Caco-2 (cell line): ENCODE results near the gene PBLD. TPM values are rescaled to one million over a fixed set of nuclear protein-coding genes. Genes with fewer than 3 reads are reported as not detected.

Experiments
- BruUV-seq: library from RNA; stranded (reverse); fragments of 400-500 nt; replicated peaks from 2 replicates; lab custom pipeline; 2021; lab: Mats Ljungman, UMichigan
- CTCF ChIA-PET: fragments of 300-600 bp; sonication (Branson Sonifier 250); formaldehyde crosslinking; loops from one replicate; lab custom pipeline; 2022; ENCODE audit warnings: antibody characterized with exemption; lab: Charles Lee
- POLR2A ChIA-PET: fragments of 300-600 bp; sonication (Branson Sonifier 250); formaldehyde crosslinking; loops from one replicate; lab custom pipeline; 2022; ENCODE audit warnings: antibody characterized with exemption; lab: Charles Lee
- DNase-seq, 2 experiments: peaks; one replicate each; pipeline versions ENCODE4 v3.0.0 to v3.0.0-alpha.2; 2020 to 2022
- H3K27me3 ChIP-seq: replicated peaks from 2 replicates; pipeline ENCODE4 v1.6.0; 2011; ENCODE audit warnings: low read length; ENCODE audit not compliant: control insufficient read depth, insufficient read depth
- H3K36me3 ChIP-seq: 2 replicates; pipeline ENCODE4 v1.5.1; 2011; ENCODE audit warnings: low read length; ENCODE audit not compliant: control insufficient read depth, insufficient read depth
- H3K4me1 ChIP-seq: fragments of 250-450 bp; sonication (Bioruptor Pico); 2 replicates; pipeline ENCODE4 v1.5.1; 2020; ENCODE audit warnings: mild to moderate bottlenecking
- H3K4me3 ChIP-seq: 2 replicates; pipeline ENCODE4 v1.5.1; 2011; ENCODE audit warnings: low read depth, mild to moderate bottlenecking, control low read depth, low read length
- H3K9me3 ChIP-seq: fragments of 250-450 bp; sonication (Bioruptor Pico); 2 replicates; pipeline ENCODE4 v1.5.1; 2020; ENCODE audit warnings: mild to moderate bottlenecking, moderate library complexity
- H3K27ac Mint-ChIP-seq: one replicate; pipeline ENCODE4 v1.8.0; 2022; ENCODE audit warnings: mixed read lengths; ENCODE audit not compliant: unreplicated experiment
- H3K27me3 Mint-ChIP-seq: one replicate; pipeline ENCODE4 v1.8.0; 2022; ENCODE audit warnings: mixed read lengths; ENCODE audit not compliant: insufficient read depth, unreplicated experiment
- H3K36me3 Mint-ChIP-seq: one replicate; pipeline ENCODE4 v1.8.0; 2022; ENCODE audit warnings: mild to moderate bottlenecking, mixed read lengths; ENCODE audit not compliant: insufficient read depth, unreplicated experiment
- H3K4me1 Mint-ChIP-seq: one replicate; pipeline ENCODE4 v1.8.0; 2022; ENCODE audit warnings: low read depth, mixed read lengths; ENCODE audit not compliant: unreplicated experiment
- H3K4me3 Mint-ChIP-seq: one replicate; pipeline ENCODE4 v1.8.0; 2022; ENCODE audit warnings: mild to moderate bottlenecking, moderate library complexity, mixed read lengths; ENCODE audit not compliant: unreplicated experiment
- H3K9me3 Mint-ChIP-seq: one replicate; pipeline ENCODE4 v1.8.0; 2022; ENCODE audit warnings: mixed read lengths; ENCODE audit not compliant: unreplicated experiment
- CTCF ChIP-seq, 2 experiments: fragments of 200-600 bp in 1 of 2; IDR thresholded peaks; 1 replicate in 1 of 2; 2 replicates in 1 of 2; pipeline versions ENCODE4 v1.5.1 to v1.8.0; 2011 to 2022; ENCODE audit warnings: antibody characterized with exemption in 1 of 2, control low read depth in 1 of 2, inconsistent platforms in 1 of 2, low read depth in 1 of 2, low read length in 1 of 2, mild to moderate bottlenecking in 1 of 2, moderate library complexity in 1 of 2; ENCODE audit not compliant: insufficient read depth in 1 of 2, severe bottlenecking in 1 of 2, unreplicated experiment in 1 of 2
- intact Hi-C: fragments of 100-400 bp; cut with micrococcal nuclease; formaldehyde crosslinking; loops from one replicate; pipeline ENCODE4 v1.10.0; 2022; ENCODE audit not compliant: unreplicated experiment
- total RNA-seq: library from RNA; stranded (reverse); gene quantifications from 2 replicates; pipeline ENCODE4 v1.2.3, GENCODE V29; 2022

PBLD gene
- total RNA-seq, 1 experiment from 2014 or later: 15.3 TPM

GRCh38 chr10:68271196-68271882 is 61.4 kb downstream of the PBLD start:
- Mint-ChIP-seq H3K4me1 (no peaks in the 10 kb centered on the region), H3K9me3 (peaks cover 4% of the 10 kb centered on the region), H3K27ac (no peak overlapping the region), H3K4me3 (no peak overlapping the region), H3K27me3 (peaks cover 3% of the 10 kb centered on the region), H3K36me3 (no peaks in the 10 kb centered on the region)
- no peak overlapping the region for H3K4me3 ChIP-seq
- no TSS peak for BruUV-seq
- intact Hi-C loops: no loop called here
- DNase-seq: peak in 1 of 2 experiments; percentile 27
- no peaks in the 10 kb centered on the region for H3K36me3 ChIP-seq
- POLR2A ChIA-PET: interaction anchor here (0.6 kb wide), 1 partner anchor 630 kb away, joined by 6 read pairs; no protein-coding TSS in a partner anchor
- CTCF ChIA-PET: interaction anchor here (0.6 to 1.0 kb wide), 2 partner anchors 59 to 609 kb away, joined by 3 read pairs; no protein-coding TSS in a partner anchor
- TF ChIP-seq CTCF (IDR thresholded peaks at IDR 0.05; ENCODE audit: insufficient read depth in 1 of 2, low read depth in 1 of 2, low read length in 1 of 2, severe bottlenecking in 1 of 2, unreplicated experiment in 1 of 2): no peak
- 0 out of 2 replicates have a peak, but pooled peaks cover under 1% of the 10 kb centered on the region for H3K9me3 ChIP-seq
- no peaks in the 10 kb centered on the region for H3K4me1 ChIP-seq
- H3K27me3 ChIP-seq: no peaks in the 10 kb centered on the region; the same call in 1 of the 2 replicates

GRCh38 chr10:68269562-68270290 is 63.0 kb downstream of the PBLD start:
- no peak overlapping the region for H3K4me3 ChIP-seq
- Mint-ChIP-seq H3K27me3 (peaks cover 3% of the 10 kb centered on the region), H3K36me3 (no peaks in the 10 kb centered on the region), H3K4me3 (no peak overlapping the region), H3K4me1 (no peaks in the 10 kb centered on the region), H3K27ac (no peak overlapping the region), H3K9me3 (peaks cover 3% of the 10 kb centered on the region)
- CTCF ChIA-PET: no interaction called here
- no peaks in the 10 kb centered on the region for H3K36me3 ChIP-seq
- no peaks in the 10 kb centered on the region for H3K4me1 ChIP-seq
- POLR2A ChIA-PET: interaction anchor here (0.6 kb wide), 2 partner anchors 63 to 67 kb away, joined by 4 to 5 read pairs; no protein-coding TSS in a partner anchor
- no peak for DNase-seq
- no peaks in the 10 kb centered on the region; the same call in 1 of the 2 replicates for H3K27me3 ChIP-seq
- TF ChIP-seq CTCF (IDR thresholded peaks at IDR 0.05; ENCODE audit: insufficient read depth in 1 of 2, low read depth in 1 of 2, low read length in 1 of 2, severe bottlenecking in 1 of 2, unreplicated experiment in 1 of 2): no peak
- no TSS peak for BruUV-seq
- peaks cover 6% of the 10 kb centered on the region; the same call in 1 of the 2 replicates for H3K9me3 ChIP-seq
- intact Hi-C loops: no loop called here

- ChIA-PET CTCF (no interaction called here), POLR2A (interaction anchor here (0.6 kb wide), 1 partner anchor 110 kb away, joined by 3 read pairs; no protein-coding TSS in a partner anchor)
- BruUV-seq: no TSS peak
- intact Hi-C loops: no loop called here
- TF ChIP-seq CTCF (IDR thresholded peaks at IDR 0.05; ENCODE audit: insufficient read depth in 1 of 2, low read depth in 1 of 2, low read length in 1 of 2, severe bottlenecking in 1 of 2, unreplicated experiment in 1 of 2): no peak
- H3K4me3 Mint-ChIP-seq: no peak overlapping the region
- H3K27me3 ChIP-seq: no peaks in the 10 kb centered on the region
- peaks cover 9% of the 10 kb centered on the region for H3K27me3 Mint-ChIP-seq
- H3K9me3 Mint-ChIP-seq: peaks cover 10% of the 10 kb centered on the region
- DNase-seq: no peak
- H3K4me3 ChIP-seq: no peak overlapping the region
- H3K9me3 ChIP-seq: peaks cover 6% of the 10 kb centered on the region; the same call in 1 of the 2 replicates
- no peaks in the 10 kb centered on the region for H3K4me1 ChIP-seq
- no peaks in the 10 kb centered on the region for H3K4me1 Mint-ChIP-seq
- H3K36me3 Mint-ChIP-seq: no peaks in the 10 kb centered on the region
- H3K36me3 ChIP-seq: no peaks in the 10 kb centered on the region
- H3K27ac Mint-ChIP-seq: no peak overlapping the region
Observed at GRCh38 chr10:68261132-68261856, 71.4 kb downstream of the PBLD start.
